GM23338 (cell line): Measurements from ENCODE around the gene GUCY1A1. TPM values are rescaled to one million over a fixed set of nuclear protein-coding genes. Genes with fewer than 3 reads are reported as not detected.

Experiments used
- ATAC-seq: fragments of 200-7000 bp; cut with Tn5 transposase; 3 replicates; pipeline ENCODE4 v1.9.1; 2020
- DNase-seq: peaks from one replicate; pipeline ENCODE4 v3.0.0-alpha.2; 2015; ENCODE audit warnings: low spot score
- H2AFZ ChIP-seq: fragments of 200-600 bp; sonication (generic); 2 replicates; pipeline ENCODE4 v1.8.0; 2016; ENCODE audit warnings: antibody characterized with exemption, mild to moderate bottlenecking, moderate library complexity
- H3F3A ChIP-seq: fragments of 200-600 bp; sonication (generic); replicated peaks from 2 replicates; pipeline ENCODE4 v1.8.0; 2017; ENCODE audit warnings: antibody characterized with exemption, mixed run types, low read depth
- H3K27ac ChIP-seq: fragments of 200-600 bp; sonication (generic); 2 replicates; pipeline ENCODE4 v1.6.1; 2016; ENCODE audit warnings: low read depth
- H3K27me3 ChIP-seq: fragments of 200-600 bp; sonication (generic); 2 replicates; pipeline ENCODE4 v1.8.0; 2016; ENCODE audit warnings: mild to moderate bottlenecking, mixed run types, moderate library complexity; ENCODE audit not compliant: insufficient read depth
- H3K36me3 ChIP-seq: fragments of 200-600 bp; sonication (generic); 2 replicates; pipeline ENCODE4 v1.8.0; 2016; ENCODE audit warnings: mild to moderate bottlenecking; ENCODE audit not compliant: insufficient read depth
- H3K4me1 ChIP-seq: fragments of 200-600 bp; sonication (generic); 2 replicates; pipeline ENCODE4 v1.8.0; 2016; ENCODE audit warnings: mild to moderate bottlenecking, moderate library complexity; ENCODE audit not compliant: insufficient read depth
- H3K4me2 ChIP-seq: fragments of 200-600 bp; sonication (generic); 2 replicates; pipeline ENCODE4 v1.7.1; 2017; ENCODE audit warnings: mixed run types
- H3K4me3 ChIP-seq: fragments of 200-600 bp; sonication (generic); 2 replicates; pipeline ENCODE4 v1.6.1; 2016; ENCODE audit warnings: mixed run types
- H3K79me2 ChIP-seq: fragments of 200-600 bp; sonication (generic); replicated peaks from 2 replicates; pipeline ENCODE4 v1.8.0; 2017; ENCODE audit warnings: mild to moderate bottlenecking; ENCODE audit not compliant: insufficient read depth
- H3K9me2 ChIP-seq: fragments of 200-600 bp; sonication (generic); 2 replicates; pipeline ENCODE4 v1.8.0; 2017; ENCODE audit not compliant: insufficient read depth
- H4K20me1 ChIP-seq: fragments of 200-600 bp; sonication (generic); replicated peaks from 2 replicates; pipeline ENCODE4 v1.8.0; 2017; ENCODE audit warnings: mild to moderate bottlenecking; ENCODE audit not compliant: insufficient read depth
- H3K27ac Mint-ChIP-seq: 2 replicates; pipeline ENCODE4 v1.8.0; 2020; ENCODE audit warnings: inconsistent platforms, mild to moderate bottlenecking, moderate library complexity, mixed read lengths
- H3K27me3 Mint-ChIP-seq: 3 replicates; pipeline ENCODE4 v1.8.0; 2022; ENCODE audit warnings: low read depth, mild to moderate bottlenecking, moderate library complexity, mixed read lengths, inconsistent platforms; ENCODE audit not compliant: insufficient read depth, poor library complexity
- H3K36me3 Mint-ChIP-seq: 3 replicates; pipeline ENCODE4 v1.8.0; 2021; ENCODE audit warnings: low read depth, mild to moderate bottlenecking, inconsistent platforms, moderate library complexity, mixed read lengths
- H3K4me1 Mint-ChIP-seq: 3 replicates; pipeline ENCODE4 v1.8.0; 2020; ENCODE audit warnings: mild to moderate bottlenecking, inconsistent platforms, mixed read lengths
- H3K4me3 Mint-ChIP-seq: 3 replicates; pipeline ENCODE4 v1.8.0; 2021; ENCODE audit warnings: moderate library complexity, mild to moderate bottlenecking, inconsistent platforms, mixed read lengths
- H3K9me3 Mint-ChIP-seq: 3 replicates; pipeline ENCODE4 v1.8.0; 2020; ENCODE audit warnings: moderate library complexity, mild to moderate bottlenecking, inconsistent platforms, mixed read lengths
- CREB1 ChIP-seq: fragments of 250-450 bp; sonication (Bioruptor Pico); IDR thresholded peaks from 2 replicates; pipeline ENCODE4 v1.5.0; 2020; ENCODE audit warnings: low read depth, mild to moderate bottlenecking, moderate library complexity
- CTCF ChIP-seq, 2 experiments: fragments of 200-600 bp in 1 of 2; sonication (generic) in 1 of 2; conservative IDR thresholded peaks; 2 replicates each; pipeline versions ENCODE4 v1.5.1 to v1.6.1; 2016 to 2017; ENCODE audit warnings: antibody characterized with exemption in 2 of 2, low read depth in 2 of 2, mild to moderate bottlenecking in 2 of 2, moderate library complexity in 1 of 2
- ETS1 ChIP-seq: IDR thresholded peaks from 2 replicates; pipeline ENCODE4 v1.6.1; 2016; ENCODE audit warnings: antibody characterized with exemption
- EZH2 ChIP-seq: fragments of 200-600 bp; sonication (generic); IDR thresholded peaks from one replicate; pipeline ENCODE4 v1.8.0; 2017; ENCODE audit warnings: antibody characterized with exemption, mild to moderate bottlenecking, low read depth; ENCODE audit not compliant: unreplicated experiment
- EZH2phosphoT487 ChIP-seq: fragments of 200-600 bp; sonication (generic); IDR thresholded peaks from one replicate; pipeline ENCODE4 v1.8.1; 2018; ENCODE audit warnings: antibody characterized with exemption; ENCODE audit not compliant: unreplicated experiment
- JUNB ChIP-seq: IDR thresholded peaks from one replicate; pipeline ENCODE4 v1.6.1; 2016; ENCODE audit warnings: antibody characterized with exemption; ENCODE audit not compliant: unreplicated experiment
- NANOG ChIP-seq: IDR thresholded peaks from 2 replicates; pipeline ENCODE4 v1.6.1; 2016; ENCODE audit warnings: antibody characterized with exemption, borderline replicate concordance
- POLR2AphosphoS5 ChIP-seq: IDR thresholded peaks from 2 replicates; pipeline ENCODE4 v1.6.1; 2016; ENCODE audit warnings: antibody characterized with exemption, low read depth
- REST ChIP-seq: IDR thresholded peaks from one replicate; pipeline ENCODE4 v1.6.1; 2018; ENCODE audit warnings: antibody characterized with exemption; ENCODE audit not compliant: unreplicated experiment
- STAT1 ChIP-seq: IDR thresholded peaks from one replicate; pipeline ENCODE4 v1.6.1; 2016; ENCODE audit warnings: antibody characterized with exemption; ENCODE audit not compliant: unreplicated experiment
- ZNF114 ChIP-seq: fragments of 250-450 bp; sonication (Bioruptor Pico); IDR thresholded peaks from 2 replicates; pipeline ENCODE4 v1.5.0; 2020; ENCODE audit warnings: mild to moderate bottlenecking, moderate library complexity
- ZNF331 ChIP-seq: fragments of 250-450 bp; sonication (Bioruptor Pico); IDR thresholded peaks from 2 replicates; pipeline ENCODE4 v1.5.0; 2020; ENCODE audit warnings: low read depth, mild to moderate bottlenecking, moderate library complexity
- ZNF462 ChIP-seq: fragments of 250-450 bp; sonication (Bioruptor Pico); IDR thresholded peaks from 2 replicates; pipeline ENCODE4 v1.5.0; 2020; ENCODE audit warnings: mild to moderate bottlenecking, moderate library complexity
- polyA plus RNA-seq: library from polyadenylated mRNA; unstranded; fragments of >200 nt; fragmentation: Nextera tagmentation; extraction: Ambion mirVana; gene quantifications from 2 replicates; pipeline ENCODE4 v1.2.1, GENCODE V29; 2016
- total RNA-seq: library from RNA; depleted of rRNA; stranded (reverse); fragments of >200 nt; shearing (Covaris generic); gene quantifications from 2 replicates; pipeline ENCODE4 v1.2.3, GENCODE V29; 2014

The GUCY1A1 gene
- total and polyA plus RNA-seq, 2 experiments from 2014 or later = not detected

- ATAC-seq (no peak), DNase-seq (no peak)
- H3K4me1 ChIP-seq = no peaks in the 10 kb centered on the region
- peaks cover 18% of the 10 kb centered on the region for H3K27me3 ChIP-seq
- no peaks in the 10 kb centered on the region for H3K36me3 ChIP-seq
- Mint-ChIP-seq H3K4me1 (peaks cover 8% of the 10 kb centered on the region), H3K9me3 (no peaks in the 10 kb centered on the region), H3K27me3 (peaks cover 4% of the 10 kb centered on the region), H3K4me3 (no peak overlapping the region), H3K36me3 (no peaks in the 10 kb centered on the region), H3K27ac (no peak overlapping the region)
- no peak overlapping the region for H3K27ac ChIP-seq
- no peak overlapping the region for H2AFZ ChIP-seq
- no peak overlapping the region for H3K4me3 ChIP-seq
- TF ChIP-seq ZNF462 = no peak
- TF ChIP-seq ZNF114 = no peak
- TF ChIP-seq ETS1 = no peak
- no peak for TF ChIP-seq CREB1 (CRISPR knock-in tag)
- no peak for TF ChIP-seq REST
- no peak for TF ChIP-seq ZNF331
- TF ChIP-seq NANOG = no peak
- TF ChIP-seq EZH2 = no peak
- no peak for TF ChIP-seq JUNB
- TF ChIP-seq CTCF (conservative IDR thresholded peaks at IDR 0.05; ENCODE audit: low read depth in 2 of 2) = no peak
- TF ChIP-seq POLR2AphosphoS5 = no peak
- no peak for TF ChIP-seq EZH2phosphoT487
- no peak for TF ChIP-seq STAT1
- no peaks in the 10 kb centered on the region; the same call in 1 of the 2 replicates for H4K20me1 ChIP-seq
- no peaks in the 10 kb centered on the region for H3F3A ChIP-seq
- H3K4me2 ChIP-seq = no peak overlapping the region
- no peaks in the 10 kb centered on the region for H3K9me2 ChIP-seq
- H3K79me2 ChIP-seq = no peaks in the 10 kb centered on the region
Observed at GRCh38 chr4:155675709-155676429, 9.2 kb downstream of the GUCY1A1 start.
